Measurements from ENCODE around the gene TJP2. TPM values are rescaled to one million over a fixed set of nuclear protein-coding genes. Genes with fewer than 3 reads are reported as not detected.
A peak's percentile ranks its signal among the peaks of the same experiment; 100 is the strongest.

Gene TJP2
- total and polyA plus RNA-seq, 2 donors (not counting 3 experiments of a cell fraction or from before 2014, with no cell fraction given): 83.0 to 168 TPM

GRCh38 chr9:69249337-69249736, 75.3 kb downstream of the TJP2 start:
- Histone ChIP-seq H3K27ac (ENCODE audit: insufficient read depth, low read depth, low read length) (no peak overlapping the region), H3K79me2 (ENCODE audit: control insufficient read depth, insufficient read depth, low read length) (no peaks in the 10 kb centered on the region), H4K20me1 (replicated peaks; ENCODE audit: control insufficient read depth, extremely low read depth, insufficient read depth, low read length) (no peaks in the 10 kb centered on the region), H3K9me3 (replicated peaks; ENCODE audit: control insufficient read depth, insufficient read depth, low read length) (no peaks in the 10 kb centered on the region), H3K9ac (replicated peaks; ENCODE audit: extremely low read depth, insufficient read depth, low read length) (no peak overlapping the region), H3K4me2 (ENCODE audit: insufficient read depth, low read length) (no peak overlapping the region), H3K27me3 (ENCODE audit: control insufficient read depth in 2 of 2, insufficient read depth in 2 of 2, low read length in 2 of 2) (no peaks in the 10 kb centered on the region), H2AFZ (ENCODE audit: low read depth, low read length) (no peak overlapping the region), H3K4me3 (replicated peaks in 1 of 3; ENCODE audit: insufficient read depth in 1 of 3, low read depth in 1 of 3, low read length in 3 of 3) (no peak overlapping the region), H3K4me1 (ENCODE audit: control insufficient read depth, extremely low read depth, insufficient read depth, low read length) (peaks cover 21% of the 10 kb centered on the region), H3K9me1 (replicated peaks; ENCODE audit: control insufficient read depth, extremely low read depth, insufficient read depth, low read length) (no peaks in the 10 kb centered on the region), H3K36me3 (ENCODE audit: control insufficient read depth in 2 of 2, extremely low read depth in 1 of 2, insufficient read depth in 2 of 2, low read length in 2 of 2) (peaks cover 14 to 26% of the 10 kb centered on the region in 2 experiments)
- dilution Hi-C loops (cut with MboI; ENCODE audit: extremely low pct_ligation_motif_present, low sequenced_read_pairs) (no loop called here), intact Hi-C loops (cut with micrococcal nuclease) (no loop called here)
- DNase-seq (ENCODE audit: low read depth, low spot score): peak; percentile 44
- TF ChIP-seq JUN (IDR thresholded peaks at IDR 0.05; ENCODE audit: borderline replicate concordance, insufficient read depth, insufficient read length, low read depth) (no peak), GATA2 (IDR thresholded peaks at IDR 0.05; ENCODE audit: insufficient read depth, insufficient read length, low read depth, low read length) (no peak), POLR2A (IDR thresholded peaks at IDR 0.05; ENCODE audit: low read depth, low read length) (no peak), FOS (IDR thresholded peaks at IDR 0.05; ENCODE audit: borderline replicate concordance, insufficient read depth, low read length) (no peak), MYC (IDR thresholded peaks at IDR 0.05; ENCODE audit: low read depth, low read length) (no peak), CTCF (IDR thresholded peaks at IDR 0.05; ENCODE audit: extremely low read depth in 1 of 2, insufficient read depth in 1 of 2, low read depth in 1 of 2, low read length in 2 of 2) (no peak), EZH2 (IDR thresholded peaks at IDR 0.05; ENCODE audit: borderline replicate concordance, low read depth, low read length, severe bottlenecking) (no peak), POLR2AphosphoS5 (IDR thresholded peaks at IDR 0.05; ENCODE audit: insufficient read depth, low read depth, low read length) (no peak), MAX (IDR thresholded peaks at IDR 0.05; ENCODE audit: insufficient read depth, insufficient read length) (no peak)
- FAIRE-seq: peak; percentile 37
- BruUV-seq (replicated peaks): no TSS peak
- CTCF ChIA-PET: no interaction called here
- POLR2A ChIA-PET: no interaction called here

Measured in endothelial cell of umbilical vein (primary cell).